ENCODE measurements around the gene GNL2.
"Not testable (repeated sequence)": the region's sequence is repeated elsewhere in the genome, so short reads cannot be mapped to it uniquely, and the experiment has no call there.

The GNL2 gene

GRCh38 chr1:37599940-37600339 is 4.2 kb upstream of the GNL2 start:
- peaks cover 6% of the 10 kb centered on the region in 2 donors for H3K36me3 Mint-ChIP-seq
- H3K27ac Mint-ChIP-seq, result no peak overlapping the region
- no peak overlapping the region for H3K4me3 Mint-ChIP-seq

DNA sequence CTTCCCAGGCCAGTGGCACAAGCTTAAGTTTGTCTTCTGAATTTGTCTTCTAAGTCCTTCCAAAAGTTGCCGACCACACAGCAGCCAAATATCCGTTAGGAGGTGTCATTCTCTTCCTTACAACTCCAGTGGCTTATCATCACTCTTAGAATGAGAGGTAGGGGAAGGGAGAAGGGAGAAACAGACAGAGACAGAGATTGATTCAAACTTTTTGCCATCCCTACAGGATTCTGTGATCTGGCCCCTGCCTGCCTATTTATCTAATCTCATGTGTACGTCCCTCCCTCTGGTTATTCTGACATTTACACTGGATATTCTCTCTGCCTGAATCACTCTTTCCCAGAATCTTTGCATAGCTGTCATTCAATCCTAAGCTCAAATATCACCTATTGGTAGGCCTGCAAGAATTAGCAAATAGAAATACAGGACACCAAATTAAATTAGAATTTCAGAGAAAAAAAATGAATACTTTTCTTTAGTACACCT is 488 bp upstream of the GNL2 start:
- ATAC-seq (replicated peaks) (peak; percentile 0 to 4), DNase-seq (no peak)
- Mint-ChIP-seq H3K4me1 (peaks cover 17% of the 10 kb centered on the region in 2 donors), H3K27me3 (no peaks in the 10 kb centered on the region), H3K36me3 (peaks cover 9 to 12% of the 10 kb centered on the region in 2 donors), H3K4me3 (peak overlapping the region; percentile 99 to 100), H3K9me3 (no peaks in the 10 kb centered on the region), H3K27ac (peak overlapping the region; percentile 99)

More at GRCh38 chr1:37599940-37600339, 4.2 kb upstream of the GNL2 start:
- Mint-ChIP-seq H3K4me1 (peaks cover 18 to 20% of the 10 kb centered on the region in 2 donors), H3K9me3 (no peaks in the 10 kb centered on the region), H3K27me3 (peaks cover 11 to 15% of the 10 kb centered on the region in 2 donors)
- ATAC-seq (replicated peaks) (no peak), DNase-seq (no peak)

- peaks cover 18 to 26% of the 10 kb centered on the region in 2 donors for H3K36me3 Mint-ChIP-seq
- DNase-seq, result no peak
- ATAC-seq (replicated peaks), result no peak
- H3K27ac Mint-ChIP-seq, result no peak overlapping the region
- H3K4me3 Mint-ChIP-seq, result no peak overlapping the region
- peaks cover 17% of the 10 kb centered on the region in 2 donors for H3K4me1 Mint-ChIP-seq
- H3K27me3 Mint-ChIP-seq, result no peaks in the 10 kb centered on the region
- no peaks in the 10 kb centered on the region for H3K9me3 Mint-ChIP-seq
Measured at GRCh38 chr1:37593726-37594125, 2.0 kb downstream of the GNL2 start.

GRCh38 chr1:37588939-37589338 is 6.8 kb downstream of the GNL2 start:
- Mint-ChIP-seq H3K27ac (no peak overlapping the region), H3K4me3 (no peak overlapping the region), H3K9me3 (no peaks in the 10 kb centered on the region), H3K4me1 (peaks cover 0 to 5% of the 10 kb centered on the region in 2 donors), H3K27me3 (no peaks in the 10 kb centered on the region), H3K36me3 (peaks cover 19 to 44% of the 10 kb centered on the region in 2 donors)
- DNase-seq (no peak), ATAC-seq (replicated peaks) (no peak)

- H3K27ac Mint-ChIP-seq; H3K4me3 Mint-ChIP-seq; H3K27me3 Mint-ChIP-seq; H3K4me1 Mint-ChIP-seq; ATAC-seq (replicated peaks); DNase-seq; H3K9me3 Mint-ChIP-seq: not testable (repeated sequence)
- peaks cover 32 to 56% of the 10 kb centered on the region in 2 donors for H3K36me3 Mint-ChIP-seq
Measured at GRCh38 chr1:37584544-37584943, 11.2 kb downstream of the GNL2 start.

DNA sequence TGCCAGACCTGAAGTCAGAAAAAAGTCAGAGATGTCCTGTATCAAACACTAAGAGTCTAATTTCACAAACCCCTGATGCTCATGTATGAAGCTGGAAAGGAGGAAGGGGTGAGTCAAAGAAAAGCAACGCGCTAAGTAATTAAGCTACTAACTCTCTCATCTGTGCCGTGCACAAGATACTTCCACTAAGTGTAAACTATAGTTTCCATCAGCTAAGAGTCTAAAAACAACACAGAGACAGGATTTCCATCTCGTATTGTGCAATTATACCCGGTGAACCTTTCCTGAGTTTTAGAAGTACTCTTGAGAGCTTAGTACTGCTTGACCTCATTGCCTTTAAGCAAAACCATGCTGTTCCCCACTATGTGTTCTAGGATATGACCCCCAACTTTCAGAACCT is 20.0 kb downstream of the GNL2 start:
- DNase-seq (no peak), ATAC-seq (replicated peaks) (no peak)
- H3K4me3 Mint-ChIP-seq, result no peak overlapping the region
- peaks cover 41 to 71% of the 10 kb centered on the region in 2 donors for H3K36me3 Mint-ChIP-seq
- no peaks in the 10 kb centered on the region for H3K9me3 Mint-ChIP-seq
- peaks cover 5 to 6% of the 10 kb centered on the region in 2 donors for H3K4me1 Mint-ChIP-seq
- peak overlapping the region; percentile 25 for H3K27ac Mint-ChIP-seq
- no peaks in the 10 kb centered on the region for H3K27me3 Mint-ChIP-seq

DNA sequence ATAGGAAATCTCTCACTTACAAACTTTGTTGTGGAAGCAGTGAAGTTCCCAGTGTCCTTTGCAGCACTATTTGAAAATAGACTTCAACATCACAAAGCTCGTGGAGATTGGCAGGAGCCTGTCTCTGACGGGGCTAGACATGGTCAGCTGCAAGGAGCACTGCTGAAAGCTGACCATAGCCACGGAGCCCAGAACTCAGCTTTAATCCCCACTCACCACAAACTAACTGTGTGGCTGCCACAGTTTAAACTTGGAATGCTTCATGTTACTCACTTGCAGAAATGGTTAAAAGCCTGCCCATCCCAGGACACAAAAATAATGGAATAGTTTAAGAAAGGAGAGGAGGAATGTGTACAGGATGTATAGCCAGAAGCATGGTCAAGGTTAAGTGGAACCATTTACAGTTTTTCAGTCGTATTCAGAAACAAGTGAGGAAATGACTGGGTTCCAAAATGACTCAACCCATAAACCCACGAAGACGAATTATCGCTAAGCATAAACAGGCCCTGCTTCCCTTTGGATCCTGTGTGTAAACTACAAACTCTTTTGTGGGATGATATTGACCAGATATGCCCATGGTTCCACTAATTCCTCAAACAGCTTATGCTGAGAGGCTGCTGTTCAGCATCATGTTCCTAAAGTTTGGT is 20.8 kb downstream of the GNL2 start:
- peaks cover 43 to 69% of the 10 kb centered on the region in 2 donors for H3K36me3 Mint-ChIP-seq
- H3K27me3 Mint-ChIP-seq, result no peaks in the 10 kb centered on the region
- H3K4me1 Mint-ChIP-seq, result peaks cover 5 to 6% of the 10 kb centered on the region in 2 donors
- peak; percentile 46 to 67 for ATAC-seq (replicated peaks)
- H3K9me3 Mint-ChIP-seq, result no peaks in the 10 kb centered on the region
- no peak overlapping the region for H3K27ac Mint-ChIP-seq
- no peak for DNase-seq
- H3K4me3 Mint-ChIP-seq, result no peak overlapping the region

DNA sequence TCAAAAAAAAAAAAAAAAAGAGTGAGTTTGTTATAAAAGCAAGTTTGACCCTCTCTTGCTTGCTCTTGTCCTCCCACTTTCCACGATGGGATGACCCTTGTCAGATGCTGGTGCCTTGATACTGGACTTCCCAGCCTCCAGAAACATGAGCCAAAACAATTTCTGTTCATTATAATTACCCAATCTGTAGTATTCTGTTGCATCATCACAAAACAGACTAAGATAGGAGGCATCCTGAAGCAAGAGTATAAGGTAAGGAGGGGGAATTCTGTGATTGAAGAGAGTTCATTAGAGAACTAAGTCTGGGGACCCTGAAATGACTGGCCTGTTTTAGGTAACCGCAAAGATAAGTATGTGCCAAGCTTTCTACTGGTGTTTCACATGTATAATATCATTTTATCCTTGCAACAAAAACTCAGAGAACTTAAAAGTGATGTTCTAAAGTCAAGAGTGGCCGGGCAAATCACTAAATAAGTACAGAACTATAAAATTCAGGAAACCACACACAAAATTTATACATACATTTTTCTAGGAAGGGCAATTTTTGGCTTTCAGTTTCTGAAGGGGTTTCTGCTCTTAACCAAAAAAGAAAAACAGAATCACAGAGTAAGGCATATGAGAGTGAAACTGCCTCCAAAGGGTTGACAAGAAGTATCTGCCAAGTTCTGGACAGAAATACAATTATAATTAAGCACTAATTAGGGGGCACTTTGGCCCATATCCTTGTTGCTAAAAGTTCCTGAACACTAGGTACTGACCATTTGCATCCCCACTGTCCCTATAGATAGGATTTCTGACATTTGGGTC is 25.0 kb downstream of the GNL2 start:
- H3K27me3 Mint-ChIP-seq, result no peaks in the 10 kb centered on the region
- H3K36me3 Mint-ChIP-seq, result peaks cover 59 to 77% of the 10 kb centered on the region in 2 donors
- H3K4me3 Mint-ChIP-seq, result no peak overlapping the region
- H3K27ac Mint-ChIP-seq, result no peak overlapping the region
- DNase-seq, result no peak
- ATAC-seq (replicated peaks), result no peak
- peaks cover 4 to 5% of the 10 kb centered on the region in 2 donors for H3K4me1 Mint-ChIP-seq
- no peaks in the 10 kb centered on the region for H3K9me3 Mint-ChIP-seq

GRCh38 chr1:37567023-37567422 is 28.7 kb downstream of the GNL2 start:
- ATAC-seq (replicated peaks), result no peak
- peaks cover 49 to 58% of the 10 kb centered on the region in 2 donors for H3K36me3 Mint-ChIP-seq
- H3K27ac Mint-ChIP-seq, result no peak overlapping the region
- H3K4me3 Mint-ChIP-seq, result no peak overlapping the region
- no peaks in the 10 kb centered on the region for H3K4me1 Mint-ChIP-seq
- H3K27me3 Mint-ChIP-seq, result no peaks in the 10 kb centered on the region
- DNase-seq, result no peak
- no peaks in the 10 kb centered on the region for H3K9me3 Mint-ChIP-seq

DNA sequence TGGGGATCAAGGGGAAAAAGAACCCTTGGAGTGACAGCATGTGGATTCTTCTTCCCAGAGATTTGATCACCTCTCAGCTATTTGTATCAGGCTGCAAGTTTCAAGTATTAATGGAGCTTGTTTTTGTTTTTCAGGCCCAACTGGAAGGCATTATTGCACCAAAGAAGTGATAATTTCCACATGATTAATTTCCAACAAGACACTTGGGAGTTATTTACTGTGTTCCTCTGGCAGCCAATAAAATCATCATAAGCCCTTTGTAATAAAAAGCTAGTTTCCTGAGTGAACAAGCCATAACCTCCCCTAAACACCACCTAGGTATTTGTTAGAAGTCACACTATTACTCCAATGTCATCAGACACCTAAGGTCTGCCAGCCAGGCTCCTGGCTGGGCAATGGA is 30.8 kb downstream of the GNL2 start:
- no peak overlapping the region for H3K27ac Mint-ChIP-seq

GRCh38 chr1:37562984-37563383 is 32.8 kb downstream of the GNL2 start:
- peaks cover 0 to 1% of the 10 kb centered on the region in 2 donors for H3K9me3 Mint-ChIP-seq
- no peaks in the 10 kb centered on the region for H3K27me3 Mint-ChIP-seq
- H3K27ac Mint-ChIP-seq, result peak overlapping the region; percentile 2

More for the DNA sequence above, 30.8 kb downstream of the GNL2 start:
- Mint-ChIP-seq H3K9me3 (peaks cover 0 to 1% of the 10 kb centered on the region in 2 donors), H3K36me3 (peaks cover 42 to 52% of the 10 kb centered on the region in 2 donors), H3K27me3 (no peaks in the 10 kb centered on the region), H3K4me1 (no peaks in the 10 kb centered on the region), H3K4me3 (no peak overlapping the region)
- ATAC-seq (replicated peaks) (no peak), DNase-seq (no peak)

DNA sequence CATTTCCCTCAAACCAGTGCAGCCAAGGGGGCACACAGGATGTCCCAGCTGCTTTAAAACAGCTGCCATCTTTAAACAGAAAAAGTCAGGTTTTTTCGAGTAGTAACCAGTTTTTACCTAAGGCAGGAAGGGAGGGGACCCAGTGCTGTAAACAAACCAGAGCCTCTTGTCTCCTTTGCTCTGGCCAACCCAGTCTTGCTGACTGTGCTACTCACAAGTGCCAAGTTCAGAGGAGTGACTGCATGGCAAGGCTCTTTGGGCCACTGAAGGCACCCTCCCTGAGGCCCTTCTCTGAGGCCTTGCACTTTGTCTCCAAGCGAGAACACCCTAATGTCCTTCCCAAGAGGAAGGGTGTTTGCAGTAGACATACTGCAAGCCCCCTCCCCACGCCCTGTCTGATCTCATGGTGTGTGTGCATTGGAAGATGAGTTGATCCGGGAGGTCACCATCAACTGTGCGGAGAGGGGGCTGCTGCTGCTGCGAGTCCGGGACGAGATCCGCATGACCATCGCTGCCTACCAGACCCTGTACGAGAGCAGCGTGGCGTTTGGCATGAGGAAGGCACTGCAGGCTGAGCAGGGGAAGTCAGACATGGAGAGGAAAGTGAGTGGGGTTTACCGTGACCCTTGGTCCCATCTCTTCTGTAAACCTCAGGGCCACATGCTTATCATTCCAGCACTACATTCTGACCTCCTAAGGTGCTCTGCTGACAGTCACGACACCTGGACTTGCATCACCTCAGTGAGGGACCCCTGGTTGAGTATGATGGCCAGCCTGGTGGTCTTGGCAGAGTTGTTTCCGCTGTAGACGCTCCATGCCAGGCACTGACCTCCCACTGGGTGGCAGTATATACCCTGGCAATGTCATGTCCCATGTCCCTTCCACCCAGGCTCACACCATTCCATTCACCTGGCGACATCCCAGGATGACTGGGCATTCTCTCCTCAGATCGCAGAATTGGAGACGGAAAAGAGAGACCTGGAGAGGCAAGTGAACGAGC is 34.3 kb downstream of the GNL2 start:
- peaks cover 18 to 21% of the 10 kb centered on the region in 2 donors for H3K36me3 Mint-ChIP-seq
- peaks cover 0 to 5% of the 10 kb centered on the region in 2 donors for H3K4me1 Mint-ChIP-seq
- ATAC-seq (replicated peaks) (peak; percentile 33 to 63), DNase-seq (no peak)
- H3K27me3 Mint-ChIP-seq, result peaks cover 5 to 9% of the 10 kb centered on the region in 2 donors
- no peak overlapping the region for H3K27ac Mint-ChIP-seq
- H3K4me3 Mint-ChIP-seq, result no peak overlapping the region
- peaks cover 0 to 1% of the 10 kb centered on the region in 2 donors for H3K9me3 Mint-ChIP-seq

More at GRCh38 chr1:37562984-37563383, 32.8 kb downstream of the GNL2 start:
- no peaks in the 10 kb centered on the region for H3K4me1 Mint-ChIP-seq
- no peak overlapping the region for H3K4me3 Mint-ChIP-seq
- DNase-seq, result no peak
- no peak for ATAC-seq (replicated peaks)
- peaks cover 29 to 35% of the 10 kb centered on the region in 2 donors for H3K36me3 Mint-ChIP-seq

DNA sequence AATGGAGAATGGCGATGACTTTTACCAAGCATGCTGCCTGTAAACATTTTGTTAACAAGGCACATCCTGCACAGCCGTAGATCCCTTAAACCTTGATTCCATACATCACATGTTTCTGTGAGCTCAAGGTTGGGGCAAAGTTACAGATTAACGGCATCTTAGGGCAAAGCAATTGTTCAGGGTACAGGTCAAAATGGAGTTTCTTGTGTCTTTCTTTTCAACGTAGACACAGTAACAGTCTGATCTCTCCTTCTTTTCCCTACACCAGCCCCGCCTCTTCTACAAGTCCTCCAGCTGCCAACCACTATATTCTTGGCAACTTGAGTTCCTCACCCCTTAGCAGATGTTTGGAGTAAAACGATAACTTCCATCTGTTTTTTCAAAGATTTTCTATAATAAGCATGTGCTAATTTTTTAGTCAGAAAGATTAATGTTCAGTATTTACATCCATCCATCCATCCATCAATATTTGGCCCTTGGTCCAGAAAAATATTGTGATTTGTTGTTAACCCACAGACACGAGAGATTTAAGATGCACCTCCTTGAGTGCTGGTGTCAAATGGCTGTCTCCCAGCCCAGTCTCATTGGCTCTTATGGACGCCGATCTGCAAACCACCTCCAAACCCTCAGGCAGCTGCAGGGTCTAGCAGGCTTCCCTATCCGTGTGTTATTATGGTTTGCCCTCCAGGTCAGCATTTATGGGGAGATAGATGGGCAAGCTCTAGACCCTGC is 35.2 kb downstream of the GNL2 start:
- Mint-ChIP-seq H3K4me3 (no peak overlapping the region), H3K27ac (no peak overlapping the region), H3K9me3 (peaks cover 0 to 1% of the 10 kb centered on the region in 2 donors), H3K4me1 (peaks cover 0 to 5% of the 10 kb centered on the region in 2 donors), H3K27me3 (peaks cover 5 to 11% of the 10 kb centered on the region in 2 donors), H3K36me3 (peaks cover 14 to 17% of the 10 kb centered on the region in 2 donors)
- ATAC-seq (replicated peaks) (no peak), DNase-seq (no peak)

All from stimulated activated naive B cell treated with anti-CD40 and anti-IgM and Interleukin-4, amounts not matched to agents 10 μg/mL and 1 μg/mL and 100 μg/mL, for 72 hours (primary cell).